A549 (cell line): ENCODE measurements around the gene IFIT1B.

ENCODE experiments used
- CBX8 ChIP-seq: fragments of 200-600 bp; sonication (generic); IDR thresholded peaks from 2 replicates; pipeline ENCODE4 v1.6.1; 2016
- CTCF ChIP-seq: fragments of >200 bp; sonication (Bioruptor Twin); formaldehyde crosslinking; IDR thresholded peaks from 3 replicates; pipeline ENCODE4 v1.5.1; 2016
- KDM1A ChIP-seq: fragments of 200-600 bp; sonication (generic); IDR thresholded peaks from 2 replicates; pipeline ENCODE4 v1.6.1; 2016; ENCODE audit warnings: low read depth, mild to moderate bottlenecking
- MAX ChIP-seq: IDR thresholded peaks from 2 replicates; pipeline ENCODE4 v1.6.1; 2012
- PHF8 ChIP-seq: fragments of 200-600 bp; sonication (generic); IDR thresholded peaks from 2 replicates; pipeline ENCODE4 v1.6.1; 2016; ENCODE audit warnings: low read depth, mild to moderate bottlenecking, antibody characterized with exemption, moderate library complexity, borderline replicate concordance
- SREBF2 ChIP-seq: fragments of 450-650 bp; IDR thresholded peaks from 2 replicates; pipeline ENCODE4 v1.6.1; 2014; ENCODE audit warnings: mild to moderate bottlenecking, moderate library complexity

- no peak for TF ChIP-seq KDM1A
- TF ChIP-seq CBX8 = no peak
- TF ChIP-seq SREBF2 = no peak
- TF ChIP-seq MAX = no peak
- TF ChIP-seq CTCF = no peak
- TF ChIP-seq PHF8 = no peak
Observed at GRCh38 chr10:89355394-89355931, 22.4 kb upstream of the IFIT1B start.
